Measurements from ENCODE around the gene PDCD5.

- TF ChIP-seq CTCF (IDR thresholded peaks at IDR 0.05) (no peak), POLR2AphosphoS5 (IDR thresholded peaks at IDR 0.05) (no peak)
Observed at GRCh38 chr19:32611161-32611560, 30.2 kb downstream of the PDCD5 start.

Measured in prostate gland (tissue), 2 donors.